Measurements from ENCODE around the gene FAAP100.

GRCh38 chr17:81510785-81511553 is 41.2 kb downstream of the FAAP100 start:
- TF ChIP-seq CTCF (optimal IDR thresholded peaks at IDR 0.05 in 1 of 3, IDR thresholded peaks at IDR 0.05 in 1 of 3, conservative IDR thresholded peaks at IDR 0.05 in 1 of 3; ENCODE audit: extremely low read depth in 1 of 3, insufficient read depth in 2 of 3, low read length in 3 of 3): no peak
- no peak for TF ChIP-seq EZH2 (IDR thresholded peaks at IDR 0.05; ENCODE audit: low read length)
